DMS153 treated with DMSO at 0.1 percent for 48 hours (cell line): Measurements from ENCODE around the gene CFTR.
A peak's percentile ranks its signal among the peaks of the same experiment; 100 is the strongest.
"Not testable (repeated sequence)": the region's sequence is repeated elsewhere in the genome, so short reads cannot be mapped to it uniquely, and the experiment has no call there.

Experiments
- DNase-seq: peaks from one replicate; lab custom pipeline; 2025; ENCODE audit not compliant: unreplicated experiment; lab: John Stamatoyannopoulos, UW

Gene CFTR

DNA sequence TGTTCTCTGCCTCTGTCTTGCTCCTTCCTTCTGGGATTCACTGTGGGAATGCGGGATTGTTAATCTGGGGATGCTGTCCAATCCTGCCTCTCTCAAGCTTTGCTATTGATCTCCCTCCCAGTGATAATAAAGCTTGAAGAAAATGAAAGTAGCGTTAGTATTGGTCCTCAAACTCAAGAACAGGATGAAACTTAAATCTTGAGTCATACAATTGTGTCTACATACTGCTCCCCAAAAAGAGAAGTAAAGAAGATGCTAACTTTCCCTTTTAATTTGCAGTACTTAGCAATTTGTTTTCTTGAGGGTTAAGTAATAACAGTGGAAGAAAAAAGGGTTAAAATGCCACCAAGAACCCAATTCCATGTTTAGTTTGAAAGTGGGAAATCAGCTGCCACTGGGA, 13.6 kb downstream of the CFTR start:
- no peak for DNase-seq

DNA sequence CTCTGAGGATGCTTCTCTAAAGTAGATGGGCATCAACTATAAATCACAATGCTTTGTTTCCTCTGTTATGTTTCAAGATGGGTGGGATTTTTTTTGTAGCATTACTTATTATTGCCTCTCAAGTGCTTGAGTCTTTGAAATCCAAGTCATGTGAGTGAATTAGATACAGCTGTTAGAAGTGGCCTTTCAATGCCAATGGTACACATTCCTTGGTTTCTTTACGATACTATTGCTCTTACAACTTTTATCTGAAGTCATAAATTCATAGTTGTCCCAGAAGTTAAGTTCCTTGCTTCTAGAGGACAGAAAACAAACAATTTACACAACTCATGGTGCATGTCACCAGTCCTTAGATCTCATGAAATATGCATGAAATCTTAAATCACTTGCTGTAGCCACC, 15.5 kb downstream of the CFTR start:
- no peak for DNase-seq

- DNase-seq = no peak
Observed at GRCh38 chr7:117502331-117502730, 22.5 kb downstream of the CFTR start.

GRCh38 chr7:117505238-117505637, 25.4 kb downstream of the CFTR start:
- no peak for DNase-seq

DNA sequence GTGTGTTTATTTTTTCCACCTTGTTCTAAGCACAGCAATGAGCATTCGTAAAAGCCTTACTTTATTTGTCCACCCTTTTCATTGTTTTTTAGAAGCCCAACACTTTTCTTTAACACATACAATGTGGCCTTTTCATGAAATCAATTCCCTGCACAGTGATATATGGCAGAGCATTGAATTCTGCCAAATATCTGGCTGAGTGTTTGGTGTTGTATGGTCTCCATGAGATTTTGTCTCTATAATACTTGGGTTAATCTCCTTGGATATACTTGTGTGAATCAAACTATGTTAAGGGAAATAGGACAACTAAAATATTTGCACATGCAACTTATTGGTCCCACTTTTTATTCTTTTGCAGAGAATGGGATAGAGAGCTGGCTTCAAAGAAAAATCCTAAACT, 28.9 kb downstream of the CFTR start:
- DNase-seq = no peak

GRCh38 chr7:117517194-117517593, 37.4 kb downstream of the CFTR start:
- not testable (repeated sequence) for DNase-seq

GRCh38 chr7:117530390-117530789, 50.6 kb downstream of the CFTR start:
- DNase-seq = no peak

DNA sequence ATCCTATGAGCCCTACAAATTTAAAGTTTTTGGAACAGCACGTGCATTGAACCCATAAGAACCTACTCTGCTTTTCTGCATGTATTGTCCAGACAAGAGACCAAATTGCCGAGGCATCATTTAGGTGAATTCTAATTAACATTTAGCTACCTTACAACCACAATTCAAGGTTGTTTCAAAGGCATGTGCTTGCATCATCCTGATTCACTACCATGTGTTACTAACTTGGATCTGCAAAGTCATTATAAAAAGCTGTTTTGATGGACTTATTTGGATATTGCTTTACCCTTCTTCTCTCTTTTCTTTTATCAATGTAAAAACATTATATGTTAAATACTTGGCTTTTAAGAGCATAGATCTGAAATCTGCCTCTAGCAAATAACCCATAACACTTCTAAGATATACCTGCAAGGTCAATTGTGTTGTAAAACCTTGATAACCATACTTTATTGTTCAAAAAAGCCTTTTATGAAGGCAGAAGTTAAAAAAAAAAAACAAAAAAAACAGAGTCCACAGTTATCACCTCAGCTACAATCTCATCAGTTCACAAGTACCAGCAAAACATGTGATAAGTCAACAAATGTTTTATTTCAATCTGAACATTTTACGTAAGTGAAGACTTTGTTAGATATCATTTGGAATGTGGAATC, 51.9 kb downstream of the CFTR start:
- DNase-seq = no peak

GRCh38 chr7:117538053-117538452, 58.2 kb downstream of the CFTR start:
- DNase-seq = no peak

DNA sequence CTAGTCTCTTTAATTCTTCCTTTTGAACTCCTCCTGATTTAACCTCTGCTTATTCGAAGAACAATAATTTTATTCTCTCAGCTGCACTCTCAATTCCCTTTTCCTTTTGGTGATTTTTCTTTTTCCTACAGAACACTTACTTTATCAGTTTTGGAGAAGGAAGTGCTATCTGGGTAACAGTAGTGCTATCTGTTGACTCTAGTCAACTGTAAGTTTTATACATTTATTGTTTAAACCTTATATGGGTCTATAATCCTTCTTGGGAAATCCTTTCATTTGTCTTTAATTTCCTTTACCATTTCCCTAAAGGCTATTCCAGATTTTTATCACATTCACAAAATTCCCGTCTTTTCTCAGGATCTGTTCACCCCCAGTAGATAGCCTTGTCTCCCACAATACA, 64.2 kb downstream of the CFTR start:
- DNase-seq = no peak

DNA sequence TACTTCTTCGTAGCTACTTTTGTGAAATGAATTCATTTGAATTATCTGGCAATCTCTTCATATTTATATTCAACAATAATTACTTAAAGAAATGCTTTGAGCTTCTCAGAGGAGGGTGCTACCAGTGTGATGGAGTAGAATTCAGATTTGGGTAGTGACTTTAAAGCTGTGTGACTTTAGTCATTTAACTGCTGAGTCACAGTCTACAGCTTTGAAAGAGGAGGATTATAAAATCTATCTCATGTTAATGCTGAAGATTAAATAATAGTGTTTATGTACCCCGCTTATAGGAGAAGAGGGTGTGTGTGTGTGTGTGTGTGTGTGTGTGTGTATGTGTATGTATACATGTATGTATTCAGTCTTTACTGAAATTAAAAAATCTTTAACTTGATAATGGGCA, 68.2 kb downstream of the CFTR start:
- DNase-seq = no peak

GRCh38 chr7:117550625-117551024, 70.8 kb downstream of the CFTR start:
- no peak for DNase-seq

- DNase-seq = no peak
Observed at GRCh38 chr7:117552660-117553059, 72.8 kb downstream of the CFTR start.

GRCh38 chr7:117555260-117555659, 75.4 kb downstream of the CFTR start:
- DNase-seq = peak; percentile 32

- DNase-seq = no peak
Observed at GRCh38 chr7:117559391-117559790, 79.6 kb downstream of the CFTR start.

DNA sequence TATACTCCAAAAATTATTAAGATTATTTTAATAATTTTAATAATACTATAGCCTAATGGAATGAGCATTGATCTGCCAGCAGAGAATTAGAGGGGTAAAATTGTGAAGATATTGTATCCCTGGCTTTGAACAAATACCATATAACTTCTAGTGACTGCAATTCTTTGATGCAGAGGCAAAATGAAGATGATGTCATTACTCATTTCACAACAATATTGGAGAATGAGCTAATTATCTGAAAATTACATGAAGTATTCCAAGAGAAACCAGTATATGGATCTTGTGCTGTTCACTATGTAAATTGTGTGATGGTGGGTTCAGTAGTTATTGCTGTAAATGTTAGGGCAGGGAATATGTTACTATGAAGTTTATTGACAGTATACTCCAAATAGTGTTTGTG, 80.2 kb downstream of the CFTR start:
- no peak for DNase-seq

- DNase-seq = no peak
Observed at GRCh38 chr7:117562759-117563158, 82.9 kb downstream of the CFTR start.

DNA sequence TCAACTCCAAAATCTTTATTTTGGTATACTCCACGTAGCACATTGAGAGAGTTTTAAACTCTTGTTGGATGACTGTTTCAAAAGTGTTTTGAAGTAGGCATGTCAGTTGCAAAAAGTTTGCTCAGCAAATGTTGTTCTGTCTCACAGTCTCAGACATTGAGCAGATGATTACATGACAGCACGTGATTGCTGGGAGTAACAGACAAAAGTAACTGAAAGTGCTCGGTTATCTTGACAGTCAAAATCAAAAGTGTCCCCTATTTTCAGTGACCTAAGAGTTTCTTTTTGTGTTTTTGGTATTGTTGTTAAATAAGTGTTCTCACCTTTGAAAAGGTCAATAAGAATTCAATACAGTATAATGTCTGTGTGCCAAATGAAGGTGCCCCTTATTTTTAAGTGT, 84.3 kb downstream of the CFTR start:
- no peak for DNase-seq

DNA sequence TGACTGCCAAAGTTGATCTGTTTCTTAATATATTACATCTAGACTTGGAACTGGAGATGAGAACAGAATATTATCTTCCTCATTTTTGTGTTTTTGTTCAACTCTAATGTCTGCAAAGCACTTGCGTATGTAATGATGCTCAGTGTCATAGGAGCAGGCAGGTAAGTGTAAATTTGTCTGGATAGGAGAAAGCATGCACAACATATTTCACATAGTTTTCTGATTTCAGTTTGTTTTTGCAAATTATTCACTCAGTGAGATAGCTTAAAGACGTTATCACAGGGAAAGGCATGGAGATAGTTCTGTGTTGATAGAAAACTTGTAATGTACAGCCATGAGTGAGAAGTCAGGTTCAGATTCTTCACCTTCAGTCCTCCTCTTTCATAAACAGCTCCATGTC, 84.8 kb downstream of the CFTR start:
- DNase-seq = no peak

- no peak for DNase-seq
Observed at GRCh38 chr7:117565226-117565625, 85.4 kb downstream of the CFTR start.

GRCh38 chr7:117567781-117568180, 88.0 kb downstream of the CFTR start:
- DNase-seq = no peak

GRCh38 chr7:117572856-117573620, 93.2 kb downstream of the CFTR start:
- DNase-seq = peak; percentile 77

GRCh38 chr7:117581424-117581823, 101.6 kb downstream of the CFTR start:
- DNase-seq = no peak
